CD1c-positive myeloid dendritic cell (primary cell): ENCODE data around the gene CASP10.
"Not testable (repeated sequence)": the region's sequence is repeated elsewhere in the genome, so short reads cannot be mapped to it uniquely, and the experiment has no call there.

Source experiments
- DNase-seq: peaks from one replicate; pipeline ENCODE4 v3.0.0-alpha.2; 2016; ENCODE audit errors: extremely low spot score

CASP10 gene

GRCh38 chr2:201156036-201156435 lies 26.9 kb upstream of the CASP10 start:
- peak; percentile 58 for DNase-seq

- DNase-seq, result peak; percentile 72
Observed at GRCh38 chr2:201156640-201157039, 26.3 kb upstream of the CASP10 start.

- DNase-seq, result peak; percentile 70
Observed at GRCh38 chr2:201157694-201158093, 25.2 kb upstream of the CASP10 start.

- DNase-seq, result peak; percentile 95
Observed at GRCh38 chr2:201158111-201158929, 24.6 kb upstream of the CASP10 start.

- DNase-seq, result no peak
Observed at GRCh38 chr2:201164166-201164565, 18.8 kb upstream of the CASP10 start.

GRCh38 chr2:201167546-201167945 lies 15.4 kb upstream of the CASP10 start:
- no peak for DNase-seq

- DNase-seq, result not testable (repeated sequence)
Observed at GRCh38 chr2:201168496-201168895, 14.4 kb upstream of the CASP10 start.

GRCh38 chr2:201171259-201171814 lies 11.6 kb upstream of the CASP10 start:
- DNase-seq, result no peak

GRCh38 chr2:201172279-201172678 lies 10.7 kb upstream of the CASP10 start:
- DNase-seq, result no peak

- DNase-seq, result no peak
Observed at GRCh38 chr2:201174687-201175086, 8.3 kb upstream of the CASP10 start.

GRCh38 chr2:201176081-201176481 lies 6.9 kb upstream of the CASP10 start:
- no peak for DNase-seq

- peak; percentile 77 for DNase-seq
Observed at GRCh38 chr2:201180010-201180409, 2.9 kb upstream of the CASP10 start.

GRCh38 chr2:201183365-201183727 lies 405 bp downstream of the CASP10 start:
- DNase-seq, result no peak

- DNase-seq, result peak; percentile 34
Observed at GRCh38 chr2:201183835-201184234, 894 bp downstream of the CASP10 start.

GRCh38 chr2:201184248-201184647 lies 1.3 kb downstream of the CASP10 start:
- DNase-seq, result not testable (repeated sequence)

- no peak for DNase-seq
Observed at GRCh38 chr2:201185863-201186262, 2.9 kb downstream of the CASP10 start.

- DNase-seq, result no peak
Observed at GRCh38 chr2:201186982-201187381, 4.0 kb downstream of the CASP10 start.

- no peak for DNase-seq
Observed at GRCh38 chr2:201188449-201188848, 5.5 kb downstream of the CASP10 start.

GRCh38 chr2:201191132-201191875 lies 8.4 kb downstream of the CASP10 start:
- no peak for DNase-seq

- DNase-seq, result peak; percentile 36
Observed at GRCh38 chr2:201194097-201194496, 11.2 kb downstream of the CASP10 start.

- DNase-seq, result no peak
Observed at GRCh38 chr2:201195331-201195730, 12.4 kb downstream of the CASP10 start.

- DNase-seq, result no peak
Observed at GRCh38 chr2:201196003-201196402, 13.1 kb downstream of the CASP10 start.

GRCh38 chr2:201196803-201197202 lies 13.9 kb downstream of the CASP10 start:
- DNase-seq, result no peak
